ENCODE measurements around the gene LYRM2.

LYRM2 gene

DNA sequence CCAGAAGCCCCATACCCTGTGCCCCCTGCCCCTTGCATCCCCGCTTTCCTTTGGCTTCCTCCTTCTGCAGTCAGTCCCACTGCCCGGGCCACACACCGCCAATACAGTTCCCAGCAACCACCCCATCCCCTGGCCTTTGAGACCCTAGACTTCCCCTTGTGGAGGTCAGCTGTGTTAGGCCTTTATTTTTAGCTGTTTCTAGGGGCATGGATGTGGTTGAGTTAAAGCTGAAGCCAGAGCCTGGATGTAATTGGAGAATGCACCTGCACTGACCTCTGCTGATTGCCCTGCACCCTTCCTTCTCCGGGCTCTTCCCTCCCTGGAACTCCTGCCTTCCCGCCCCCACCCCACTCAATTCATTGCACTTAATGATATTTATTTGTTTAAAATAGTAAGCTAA is 33.9 kb downstream of the LYRM2 start:
- intact Hi-C loops (cut with DNase I) = loop anchor here (10.0 kb wide), 1 partner anchor 170 kb away; the partner anchor contains the start of gene ANKRD6
- DNase-seq = no peak

DNA sequence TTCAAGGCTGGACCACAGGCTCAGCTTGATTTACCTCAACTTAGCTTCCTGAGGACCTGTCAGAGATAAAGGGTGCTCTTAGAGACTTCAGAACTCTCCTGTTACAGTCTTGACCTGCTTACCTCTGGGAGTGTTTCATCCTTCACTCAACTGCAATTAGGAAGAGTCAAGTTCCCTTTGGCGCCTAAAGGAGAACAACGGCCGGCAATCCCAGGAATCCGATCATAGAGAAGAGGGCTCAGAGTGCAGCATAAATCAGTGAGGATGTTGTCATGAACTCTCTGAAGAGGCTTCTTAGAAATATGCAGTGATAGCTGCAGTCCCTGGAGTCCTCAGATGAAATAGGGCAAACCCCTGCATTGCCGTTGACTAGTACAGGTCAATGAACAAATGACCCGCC is 36.4 kb downstream of the LYRM2 start:
- intact Hi-C loops (cut with DNase I) = loop anchor here (10.0 kb wide), 1 partner anchor 167 kb away; the partner anchor contains the start of gene ANKRD6
- DNase-seq = no peak

DNA sequence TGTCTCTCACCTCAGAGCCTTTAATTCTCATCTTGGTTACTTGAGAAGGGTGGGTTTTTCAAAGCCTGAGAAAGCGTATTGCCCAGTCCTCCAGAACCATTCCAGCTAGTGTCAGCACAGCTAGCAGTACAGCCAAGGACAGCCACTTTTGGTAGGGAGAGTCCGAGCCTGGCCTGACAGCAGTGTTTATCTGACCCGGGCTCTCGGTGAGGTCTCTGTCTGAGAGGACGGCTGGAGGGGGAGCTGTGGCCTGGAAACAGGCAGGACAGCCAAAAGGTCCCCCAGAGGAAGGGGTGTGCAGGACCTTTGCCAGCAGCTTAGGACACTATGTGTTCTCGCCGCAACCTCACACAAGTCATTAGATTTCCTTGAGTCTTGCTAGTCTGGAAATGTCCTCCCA is 38.8 kb downstream of the LYRM2 start:
- DNase-seq = no peak
- intact Hi-C loops (cut with DNase I) = loop anchor here (10.0 kb wide), 1 partner anchor 165 kb away; the partner anchor contains the start of gene ANKRD6

DNA sequence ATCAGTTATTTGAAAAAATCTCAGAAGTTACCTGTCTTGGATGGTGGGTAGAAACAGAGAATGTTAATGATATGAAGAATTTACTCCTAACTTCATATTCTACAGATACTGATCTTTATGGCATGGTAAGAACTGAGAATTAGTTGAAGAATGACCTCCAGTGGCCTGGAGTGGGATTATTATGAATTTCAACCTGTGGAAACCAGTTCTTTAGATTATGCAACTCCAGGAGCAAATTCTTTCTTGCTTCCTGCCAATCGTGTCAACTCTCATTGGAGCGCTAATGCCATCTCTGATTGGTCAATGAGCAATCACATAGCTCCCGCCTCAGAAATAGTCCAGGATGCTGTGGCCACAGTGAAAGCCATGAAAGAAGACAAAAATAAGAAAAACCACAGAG is 40.6 kb downstream of the LYRM2 start:
- intact Hi-C loops (cut with DNase I) = no loop called here

GRCh38 chr6:89597372-89597771 is 41.2 kb downstream of the LYRM2 start:
- intact Hi-C loops (cut with DNase I) = no loop called here
- no peak for DNase-seq

More for the DNA sequence above, 40.6 kb downstream of the LYRM2 start:
- peak in 4 of 42 donors; percentile 7 to 41 (median 20) for DNase-seq

- DNase-seq = no peak
- intact Hi-C loops (cut with DNase I) = no loop called here
Observed at GRCh38 chr6:89596484-89596883, 42.1 kb downstream of the LYRM2 start.

- DNase-seq = no peak
- intact Hi-C loops (cut with DNase I) = no loop called here
Observed at GRCh38 chr6:89596056-89596455, 42.5 kb downstream of the LYRM2 start.

- DNase-seq = no peak
- intact Hi-C loops (cut with DNase I) = no loop called here
Observed at GRCh38 chr6:89591745-89592144, 46.8 kb downstream of the LYRM2 start.

DNA sequence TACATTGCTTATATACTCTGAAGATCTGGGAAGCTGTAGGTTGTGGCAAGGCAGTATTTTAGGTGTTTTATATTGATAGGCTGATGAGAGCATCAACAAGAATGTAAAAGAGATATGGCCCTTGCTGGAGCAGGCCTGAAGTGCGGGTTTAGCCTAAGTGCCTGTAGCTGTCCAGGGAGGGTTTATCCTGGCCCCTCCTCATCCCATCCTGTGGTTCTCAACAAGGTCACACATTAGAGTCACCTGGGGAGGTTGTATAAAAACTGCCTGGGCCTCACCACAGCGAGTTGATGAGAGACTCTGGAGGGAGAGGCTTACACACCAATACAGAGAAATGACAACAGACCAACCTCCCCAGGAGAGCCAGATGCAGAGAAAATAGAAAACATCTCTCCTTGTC is 48.4 kb downstream of the LYRM2 start:
- DNase-seq = no peak
- intact Hi-C loops (cut with DNase I) = no loop called here

GRCh38 chr6:89589297-89590025 is 49.1 kb downstream of the LYRM2 start:
- no peak for DNase-seq
- intact Hi-C loops (cut with DNase I) = no loop called here

DNA sequence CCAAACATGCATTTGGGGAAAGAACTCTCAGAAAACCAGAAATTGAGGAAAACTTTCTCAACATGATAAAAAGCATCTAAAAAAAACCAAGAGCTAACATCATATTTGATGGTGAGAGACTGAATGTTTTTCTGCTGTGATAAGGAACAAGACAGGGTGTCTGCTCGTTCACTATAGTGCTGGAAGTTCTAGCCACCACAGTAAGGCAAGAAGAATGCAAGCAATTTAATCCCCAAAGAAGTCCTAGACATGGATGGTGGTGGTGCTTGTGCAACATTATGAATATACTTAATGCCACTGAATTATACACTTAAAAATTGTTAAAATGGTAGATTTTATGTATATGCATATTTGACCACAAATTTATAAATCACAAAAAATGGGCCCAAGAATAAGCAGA is 53.4 kb downstream of the LYRM2 start:
- intact Hi-C loops (cut with DNase I) = no loop called here

GRCh38 chr6:89584539-89584938 is 54.0 kb downstream of the LYRM2 start:
- DNase-seq = no peak
- intact Hi-C loops (cut with DNase I) = no loop called here

More for the DNA sequence above, 53.4 kb downstream of the LYRM2 start:
- no peak for DNase-seq

DNA sequence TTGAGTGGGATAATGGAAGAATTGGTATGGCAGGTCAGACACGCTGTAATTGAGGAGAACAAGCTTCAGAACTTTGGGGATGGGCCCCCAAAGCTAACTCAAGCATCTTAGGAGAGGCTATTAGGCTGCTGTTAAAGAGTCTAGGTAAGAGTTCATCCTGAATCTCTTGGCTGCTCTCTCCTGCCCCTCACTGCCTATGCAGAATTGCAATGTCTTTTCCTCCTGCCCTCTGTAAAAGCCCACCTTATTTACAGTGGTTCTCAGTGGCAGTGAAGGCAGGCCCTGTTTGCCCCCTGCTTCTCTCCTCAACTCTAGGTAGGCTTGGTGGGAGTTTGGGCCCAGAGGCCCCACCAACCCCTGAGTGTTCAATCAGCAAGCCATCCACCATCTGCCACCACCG is 55.0 kb downstream of the LYRM2 start:
- DNase-seq = no peak
- intact Hi-C loops (cut with DNase I) = no loop called here

- intact Hi-C loops (cut with DNase I) = no loop called here
Observed at GRCh38 chr6:89582669-89583325, 55.8 kb downstream of the LYRM2 start.

DNA sequence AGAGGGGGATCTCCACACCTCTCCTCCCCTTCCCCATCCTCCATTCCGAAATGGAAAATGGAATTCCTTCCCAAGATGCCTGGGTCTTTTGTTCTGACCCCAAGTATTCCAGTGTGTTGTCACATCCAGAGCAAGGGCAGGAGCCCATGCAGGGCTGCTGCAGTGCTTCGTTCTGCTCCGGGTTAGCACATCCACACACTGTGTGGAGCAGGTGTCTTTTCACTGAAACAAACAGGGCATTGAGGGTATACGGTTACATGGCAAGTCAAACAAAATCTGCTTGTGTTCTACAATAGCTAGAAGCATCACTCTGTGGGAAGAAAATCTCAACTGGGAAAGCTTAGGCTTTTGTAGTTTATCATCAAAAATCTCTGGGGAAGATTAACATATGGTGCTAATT is 56.9 kb downstream of the LYRM2 start:
- intact Hi-C loops (cut with DNase I) = no loop called here
- DNase-seq = no peak

More at GRCh38 chr6:89582669-89583325, 55.8 kb downstream of the LYRM2 start:
- DNase-seq = no peak

DNA sequence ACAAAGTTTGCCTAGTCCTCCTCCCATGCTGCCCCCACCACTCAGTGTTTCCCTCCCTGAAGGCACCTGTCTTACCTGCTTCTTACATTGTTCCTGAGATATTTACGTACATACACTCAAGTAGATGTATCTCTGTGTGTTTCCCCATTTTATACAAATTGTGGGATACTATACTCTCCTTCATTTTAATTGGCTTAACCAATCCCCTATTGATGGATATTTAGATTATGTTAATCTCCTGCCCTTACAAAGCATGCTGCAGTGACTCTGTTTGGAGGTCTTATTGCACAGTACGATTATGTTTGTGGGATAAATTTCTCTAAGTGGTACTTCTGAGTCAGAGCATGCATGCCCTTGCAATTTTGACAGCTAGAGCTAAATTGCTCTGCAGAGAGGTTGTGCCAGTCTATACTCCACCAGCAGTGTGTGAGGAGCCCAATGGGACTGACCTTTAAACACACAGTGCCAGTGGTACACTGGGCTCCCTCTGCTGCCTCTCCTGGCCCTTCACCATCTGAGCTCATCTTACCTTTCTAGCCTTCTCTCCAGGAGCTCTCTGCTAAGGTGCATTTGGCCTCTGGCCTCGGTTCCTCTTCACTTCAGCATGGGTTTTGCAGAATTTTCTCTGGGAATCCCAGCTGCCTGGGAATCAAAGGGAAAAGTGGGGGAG is 57.4 kb downstream of the LYRM2 start:
- DNase-seq = no peak
- intact Hi-C loops (cut with DNase I) = no loop called here

DNA sequence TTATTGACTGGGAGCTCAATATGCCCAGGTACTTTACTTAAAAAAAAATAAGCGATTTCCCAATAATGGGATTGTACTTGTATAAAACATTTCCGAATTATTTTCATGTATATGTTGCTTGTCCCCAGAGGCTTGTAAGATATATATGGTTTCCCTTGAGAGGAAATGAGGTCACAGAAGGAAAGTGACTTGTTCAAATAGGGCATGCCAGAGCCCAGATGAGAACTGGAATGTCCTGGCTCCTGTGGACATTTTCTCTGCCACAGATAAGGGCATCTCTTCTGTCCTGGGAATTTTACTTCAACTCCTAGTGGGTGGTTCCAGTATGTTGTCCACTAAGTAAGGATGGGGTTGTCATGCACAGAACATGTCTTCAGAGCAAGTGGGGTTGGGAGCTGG is 63.0 kb downstream of the LYRM2 start:
- no peak for DNase-seq
- intact Hi-C loops (cut with DNase I) = no loop called here

DNA sequence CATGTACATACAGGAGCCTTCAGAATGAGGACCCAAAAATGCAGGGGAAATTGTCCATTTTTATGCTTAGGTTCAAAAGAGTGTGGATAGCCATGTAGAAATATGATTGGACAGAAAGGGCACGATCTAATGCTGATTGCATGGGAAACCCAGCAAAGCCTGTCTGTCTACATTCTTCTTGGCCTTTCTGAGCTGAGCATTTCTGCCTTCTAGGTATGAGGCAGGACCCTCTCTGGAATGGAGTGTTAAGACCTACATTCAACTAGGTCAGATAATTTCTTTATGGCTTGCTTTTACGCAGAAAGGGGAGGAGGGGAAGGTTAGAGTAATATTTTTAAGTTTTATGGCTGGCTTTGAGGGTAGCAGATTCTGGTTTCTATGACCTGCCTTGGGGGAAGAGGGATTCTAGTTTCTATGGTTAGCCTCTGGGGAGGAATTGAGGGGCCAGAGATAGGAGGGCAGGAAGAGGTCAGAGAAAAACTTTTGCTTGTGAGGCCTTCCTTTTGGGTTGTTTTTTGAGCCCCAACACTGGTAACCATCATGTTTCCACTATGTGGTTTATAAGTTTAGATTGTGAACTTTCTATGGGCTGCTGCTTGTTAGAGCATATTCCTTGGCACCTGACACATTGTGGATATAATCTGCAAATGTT is 63.5 kb downstream of the LYRM2 start:
- no peak for DNase-seq
- intact Hi-C loops (cut with DNase I) = no loop called here

DNA sequence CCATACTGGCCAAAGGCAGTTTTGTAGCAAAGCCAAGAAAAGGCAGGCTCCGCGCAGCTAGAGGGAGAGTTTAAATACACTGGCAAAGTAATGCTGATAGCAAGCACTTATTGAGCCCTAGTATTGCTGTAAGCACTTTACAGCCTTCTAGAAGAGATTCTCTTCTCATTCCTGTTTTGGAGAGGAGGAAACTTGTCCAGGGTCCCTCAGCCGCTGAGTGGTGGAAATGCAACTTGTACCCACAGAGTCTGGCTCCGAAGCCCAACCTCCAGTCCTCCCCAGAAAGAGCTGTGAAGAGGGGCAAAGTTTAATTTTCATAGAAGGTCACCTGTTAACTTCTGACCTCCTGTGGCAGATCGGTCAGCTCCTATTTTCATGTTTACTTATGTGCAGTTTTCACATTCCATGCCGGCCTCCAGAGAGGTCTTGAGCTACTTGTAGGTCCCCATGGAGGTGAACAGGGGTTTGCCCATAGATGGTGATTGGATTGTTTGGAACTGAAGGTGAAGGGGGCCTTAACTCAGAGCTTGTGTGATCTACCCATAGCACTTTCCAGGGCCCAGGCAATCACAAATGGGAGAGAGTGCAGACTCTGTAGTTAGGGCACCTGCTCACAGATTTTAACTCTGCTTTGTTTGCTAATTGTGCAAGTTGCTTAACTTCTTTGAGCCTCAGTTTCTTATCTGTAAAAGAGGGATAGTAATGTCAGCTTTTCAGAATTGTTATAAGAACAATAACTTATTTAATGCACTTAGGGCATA is 70.7 kb downstream of the LYRM2 start:
- DNase-seq = no peak
- intact Hi-C loops (cut with DNase I) = no loop called here

All from head of caudate nucleus (tissue), 42 donors.